Measurements from ENCODE around the gene MACROH2A1.

MACROH2A1 gene

DNA sequence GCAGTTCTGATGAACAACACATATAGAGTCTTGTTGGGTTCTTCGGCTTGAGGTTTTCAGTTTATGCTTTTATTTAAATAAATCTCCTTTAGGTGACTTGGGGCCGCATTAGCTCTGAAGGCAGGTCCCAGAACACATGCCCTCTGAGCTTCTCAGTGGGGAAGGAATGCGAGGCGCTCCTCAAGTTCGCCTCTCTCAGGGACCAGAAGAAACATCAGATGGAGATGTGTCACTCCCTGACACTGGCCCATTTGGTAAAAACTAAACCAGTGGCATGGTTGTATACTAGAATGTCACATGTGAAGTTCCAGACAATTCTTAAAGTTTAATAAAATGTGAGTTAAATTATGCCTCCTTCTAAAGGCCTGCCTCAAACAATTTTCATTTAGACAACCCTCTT, 1.9 kb downstream of the MACROH2A1 start:
- DNase-seq (ENCODE audit: low read depth) = no peak

DNA sequence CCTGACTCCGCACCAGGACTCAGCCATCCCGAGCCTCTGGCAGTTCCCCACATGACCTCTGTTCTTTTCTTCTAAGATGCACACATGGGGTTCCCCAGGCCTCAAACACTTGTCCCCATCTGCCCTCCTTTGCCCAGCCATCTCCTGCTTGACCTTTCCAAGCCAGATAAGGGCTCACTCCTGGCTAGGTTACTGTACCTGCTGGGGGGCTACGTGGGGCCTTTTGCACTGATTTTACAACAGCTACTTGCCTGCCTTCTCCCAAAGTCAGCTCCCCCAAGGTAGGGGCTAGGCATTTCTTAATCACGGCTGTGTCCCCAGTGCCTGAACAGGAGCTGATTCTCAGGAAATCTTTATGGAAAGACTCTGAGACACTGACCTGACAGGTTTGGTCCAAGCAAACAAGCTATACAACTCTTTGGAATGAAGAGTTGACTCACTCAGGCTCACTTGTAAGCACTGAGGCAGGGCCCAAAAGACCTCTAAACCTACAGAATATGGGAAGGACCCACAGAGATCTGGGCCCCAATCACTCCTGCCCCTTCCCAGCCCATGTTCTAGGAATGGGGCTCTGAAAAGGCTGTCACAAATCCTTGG, 2.5 kb downstream of the MACROH2A1 start:
- no peak for DNase-seq (ENCODE audit: low read depth)

DNA sequence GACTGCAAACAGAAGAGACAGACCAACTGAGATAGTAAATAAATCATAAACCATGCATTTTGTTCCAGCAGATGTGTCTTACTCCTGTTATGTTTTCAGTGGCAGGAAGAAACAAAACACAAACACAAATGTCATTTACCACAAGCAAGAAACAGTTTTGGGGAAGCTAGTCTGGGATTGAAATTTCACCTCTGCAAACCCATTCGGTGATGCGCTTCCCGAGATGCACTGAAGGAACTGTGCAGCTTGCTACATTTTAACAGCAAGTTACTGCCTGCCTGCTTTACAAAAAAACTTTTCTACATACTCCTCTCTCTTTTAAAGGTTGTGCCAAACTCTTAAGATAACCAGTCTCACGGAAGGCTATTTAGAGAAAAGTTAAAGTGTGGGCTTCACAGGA, 3.2 kb downstream of the MACROH2A1 start:
- DNase-seq (ENCODE audit: low read depth) = no peak

DNA sequence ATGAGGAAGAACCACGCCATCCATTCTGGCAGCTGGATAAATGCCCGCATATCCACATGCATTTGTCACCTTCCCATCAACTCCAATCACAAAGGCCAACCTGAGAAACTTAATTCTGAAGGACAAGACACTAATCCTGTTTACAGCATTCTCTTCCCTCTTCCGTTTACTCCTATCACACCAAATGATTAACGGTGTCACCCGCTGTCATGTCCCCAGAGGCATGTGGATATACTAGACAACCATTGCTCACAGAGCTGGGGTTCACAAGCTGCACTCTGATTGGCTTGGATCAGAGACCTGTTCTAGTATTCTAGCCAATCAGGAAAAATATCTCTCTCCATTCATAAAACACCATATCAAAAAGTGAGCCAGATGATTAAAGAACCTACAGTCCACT, 3.6 kb downstream of the MACROH2A1 start:
- DNase-seq (ENCODE audit: low read depth) = no peak

DNA sequence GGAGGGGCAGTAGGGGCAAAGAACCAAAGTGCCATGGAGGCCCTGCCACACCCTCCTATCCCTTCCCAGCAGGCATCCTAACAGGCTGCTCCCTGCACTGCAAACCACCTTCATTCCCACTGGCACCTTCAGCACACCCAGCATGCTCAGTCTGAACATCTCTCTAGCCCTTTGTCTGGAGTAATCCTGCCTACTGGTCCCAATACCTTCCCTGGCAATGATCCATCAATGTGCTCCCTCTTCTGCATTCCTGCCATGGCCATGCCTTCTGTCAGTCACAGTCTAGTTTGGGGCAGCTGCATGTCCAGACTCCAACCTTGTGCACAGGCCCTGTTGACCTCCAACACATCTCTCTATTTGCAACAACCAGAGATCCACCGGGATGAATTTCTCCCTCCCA, 4.9 kb downstream of the MACROH2A1 start:
- DNase-seq (ENCODE audit: low read depth) = no peak

DNA sequence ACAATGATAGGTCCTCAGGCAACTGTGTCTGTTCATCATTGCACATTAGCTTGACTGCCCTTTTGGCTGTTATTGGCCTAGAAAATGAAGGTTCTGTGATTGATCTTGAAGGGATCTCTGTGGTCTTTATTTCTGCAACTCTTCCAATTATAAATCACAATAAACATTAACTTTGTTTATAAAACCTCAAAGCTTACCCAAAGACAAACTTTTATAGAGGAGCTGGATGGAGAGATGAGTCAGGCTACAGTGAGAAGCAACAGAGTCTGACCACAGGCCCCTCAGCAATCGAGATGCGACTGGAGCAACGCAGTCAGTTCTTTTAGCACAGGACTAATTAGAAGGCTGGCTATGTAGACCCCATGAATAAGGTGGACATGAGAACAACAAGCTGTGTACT, 5.3 kb downstream of the MACROH2A1 start:
- DNase-seq (ENCODE audit: low read depth) = no peak

DNA sequence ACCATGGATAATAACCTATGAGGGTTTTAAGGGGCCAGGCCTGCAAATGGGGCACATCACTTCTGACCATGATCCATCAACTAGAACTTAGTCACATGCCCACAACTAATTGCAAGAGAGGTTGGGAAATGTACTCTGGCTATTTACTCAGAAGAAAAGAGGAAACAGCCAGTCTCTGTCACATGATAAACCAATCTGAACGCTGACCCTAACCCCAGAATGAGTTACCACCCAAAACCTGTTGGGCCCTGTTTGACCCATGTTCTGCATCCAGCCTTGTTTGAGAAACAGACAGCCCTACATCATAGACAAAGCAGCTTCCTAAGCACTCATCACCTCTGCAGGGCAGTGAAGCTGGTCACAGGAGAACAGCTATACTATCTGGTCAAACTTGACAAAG, 5.8 kb downstream of the MACROH2A1 start:
- no peak for DNase-seq (ENCODE audit: low read depth)

DNA sequence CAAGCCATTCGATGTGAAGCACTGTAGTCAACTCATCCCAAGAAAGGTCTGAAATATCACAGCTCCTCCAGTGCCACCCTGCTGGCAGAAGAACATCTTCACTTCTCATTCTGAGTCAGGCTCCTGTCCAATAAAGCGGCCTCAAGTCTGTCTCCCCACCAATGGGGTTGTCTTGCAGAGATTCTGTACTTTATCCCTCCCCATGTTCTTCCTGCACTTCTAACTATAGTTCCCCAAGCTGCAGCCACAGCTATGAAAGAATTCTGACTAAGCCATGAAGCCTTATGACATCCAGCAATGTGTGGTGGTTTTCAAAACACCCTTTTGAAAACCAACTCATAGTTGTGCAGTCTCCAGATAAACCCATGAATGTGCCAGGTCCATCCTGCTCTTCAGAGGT, 6.8 kb downstream of the MACROH2A1 start:
- no peak for DNase-seq (ENCODE audit: low read depth)

DNA sequence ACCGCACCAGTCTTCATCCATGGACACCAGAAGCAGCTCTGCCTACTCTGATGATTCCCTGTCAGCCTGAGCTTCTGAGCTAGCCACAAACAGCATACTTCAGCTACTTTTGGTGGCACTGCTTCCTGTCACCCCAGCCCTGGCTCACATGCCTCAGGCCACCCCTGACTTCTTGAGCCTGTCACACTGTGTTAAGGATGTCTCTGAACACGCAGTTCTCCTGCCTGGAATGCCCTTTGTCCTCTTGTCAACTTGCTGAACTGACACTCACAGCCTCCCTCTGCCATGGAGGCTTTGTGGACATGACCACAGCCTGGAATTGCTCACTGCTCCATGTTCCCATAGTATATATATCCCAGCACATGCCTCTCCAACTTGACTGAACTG, 7.2 kb downstream of the MACROH2A1 start:
- no peak for DNase-seq (ENCODE audit: low read depth)

DNA sequence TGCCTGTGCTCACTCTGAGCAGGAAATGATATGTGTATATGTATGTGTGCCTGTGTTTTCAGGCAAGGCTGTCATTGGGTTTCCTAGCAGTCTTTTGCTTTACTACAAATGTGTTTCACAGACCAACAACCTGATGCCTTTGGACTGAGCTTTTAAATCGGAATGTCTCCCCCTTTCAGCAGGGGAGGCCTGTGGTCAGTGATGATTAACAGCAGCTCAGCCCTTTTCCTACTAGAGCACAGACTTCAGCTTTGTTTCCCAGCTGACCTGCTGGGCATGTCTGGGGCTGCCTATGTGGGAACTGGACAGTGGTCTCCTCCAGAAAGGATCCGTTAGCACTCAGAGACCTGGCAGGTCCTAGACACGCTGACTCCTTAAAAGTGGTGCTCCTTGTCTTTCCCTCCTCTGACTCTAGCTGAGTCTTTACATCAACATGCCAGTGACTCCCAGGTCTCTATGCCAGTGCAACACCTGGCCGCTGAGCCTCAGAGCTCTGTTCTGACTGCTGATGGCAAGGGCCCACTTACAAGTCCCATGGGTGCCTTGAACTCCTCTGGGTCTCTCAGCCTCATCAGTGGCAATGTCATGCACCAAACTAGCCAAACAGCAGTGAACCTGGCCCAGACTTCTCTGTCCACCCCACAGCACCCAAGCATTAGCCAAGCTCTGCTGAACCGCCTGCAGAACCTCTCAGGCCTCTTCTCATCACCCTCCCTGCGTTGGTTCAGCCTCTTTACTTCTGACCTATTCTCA, 7.7 kb downstream of the MACROH2A1 start:
- no peak for DNase-seq (ENCODE audit: low read depth)

DNA sequence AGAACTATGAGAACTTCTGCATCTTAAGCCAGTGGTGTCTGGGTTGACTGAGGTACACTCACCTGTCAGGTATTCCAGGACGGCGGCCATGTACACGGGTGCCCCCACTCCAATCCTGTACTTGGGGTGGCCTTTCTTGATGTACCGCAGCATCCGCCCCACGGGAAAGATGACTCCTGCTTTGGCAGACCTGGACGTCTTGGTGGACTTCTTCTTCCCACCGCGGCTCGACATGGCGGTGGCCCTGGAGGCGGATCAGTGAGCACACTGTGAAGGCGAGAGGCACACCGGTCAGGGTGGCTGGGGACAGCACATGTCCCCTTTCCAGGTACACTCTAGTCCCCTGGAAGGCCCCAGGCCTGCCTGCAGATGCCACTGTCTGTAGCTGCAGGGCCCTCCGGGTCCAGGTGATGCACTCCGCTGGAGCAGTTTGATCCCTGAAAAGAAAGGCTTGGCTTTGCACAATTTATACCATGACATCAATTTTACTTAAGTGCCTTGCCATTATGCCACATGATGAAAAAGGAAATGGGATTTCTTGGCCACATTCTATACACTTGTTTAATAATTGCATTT, 10.1 kb downstream of the MACROH2A1 start:
- no peak for DNase-seq (ENCODE audit: low read depth)

DNA sequence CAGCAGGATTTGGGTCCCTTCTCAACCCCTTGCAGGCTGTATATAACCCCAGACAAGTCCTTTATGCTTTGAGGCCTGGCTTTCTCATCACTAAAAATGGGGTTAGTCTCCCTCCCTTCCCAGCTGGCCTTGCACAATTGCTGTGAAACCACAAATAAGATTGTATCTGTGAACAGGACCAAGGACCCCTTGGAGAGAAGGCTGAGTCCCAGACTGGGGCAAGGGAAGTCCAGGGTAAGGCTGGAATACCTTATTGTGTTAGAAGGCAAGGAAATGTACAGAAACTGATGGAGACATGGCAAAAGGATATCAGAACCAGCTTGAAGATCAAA, 11.4 kb downstream of the MACROH2A1 start:
- DNase-seq (ENCODE audit: low read depth) = no peak

DNA sequence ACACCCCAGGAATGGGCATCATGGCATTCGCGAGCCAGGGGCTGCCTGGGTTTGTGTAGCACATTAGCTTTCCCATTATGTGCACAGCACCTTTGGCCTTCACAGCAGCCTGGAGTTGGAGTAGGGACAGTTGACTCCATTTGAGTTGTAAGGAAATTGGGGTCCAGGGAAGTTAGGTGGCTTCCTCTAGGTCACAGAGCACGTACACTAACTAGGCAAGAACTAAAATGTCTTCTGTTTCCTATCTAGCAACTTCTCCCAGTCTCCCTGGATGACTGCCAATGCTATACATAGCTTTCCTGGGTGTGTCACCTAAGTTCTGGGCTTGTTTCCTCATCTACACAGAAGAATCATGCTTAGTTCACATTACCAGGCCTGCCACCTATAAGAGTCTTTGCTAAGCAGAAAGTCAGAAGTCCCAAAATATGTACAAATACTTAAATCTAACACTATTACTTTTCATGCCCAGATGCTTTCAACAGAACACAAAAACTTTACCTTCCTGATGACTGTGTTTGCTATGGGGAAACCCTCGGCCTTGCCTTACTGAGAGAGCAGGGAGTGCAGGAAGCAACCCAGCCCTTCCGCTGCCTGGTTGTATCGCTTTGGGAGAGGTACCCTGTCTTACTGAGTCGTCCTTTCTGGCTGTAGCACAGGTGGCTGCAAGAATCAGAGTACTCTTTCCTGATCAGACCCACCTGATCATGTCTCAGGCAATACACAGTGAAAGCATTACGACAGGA, 12.0 kb downstream of the MACROH2A1 start:
- no peak for DNase-seq (ENCODE audit: low read depth)

DNA sequence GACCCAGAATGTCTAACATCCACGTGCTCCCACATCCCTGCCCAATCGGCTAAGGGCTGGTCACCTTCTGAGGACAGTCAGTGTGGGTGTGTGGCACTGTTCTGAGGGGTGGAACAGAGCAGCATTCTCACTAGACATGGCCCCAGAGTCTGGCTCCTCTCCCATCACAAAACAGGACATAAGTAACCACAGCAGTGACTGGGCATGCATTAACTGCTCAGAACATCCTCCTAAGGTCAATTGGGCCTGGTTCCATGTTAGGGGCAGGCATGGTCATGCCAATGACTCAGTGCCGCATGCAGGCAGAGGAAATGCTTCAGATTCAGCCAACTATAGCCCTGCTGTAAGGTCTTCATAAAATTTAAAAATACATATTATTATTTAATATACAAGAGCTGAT, 12.9 kb downstream of the MACROH2A1 start:
- no peak for DNase-seq (ENCODE audit: low read depth)

DNA sequence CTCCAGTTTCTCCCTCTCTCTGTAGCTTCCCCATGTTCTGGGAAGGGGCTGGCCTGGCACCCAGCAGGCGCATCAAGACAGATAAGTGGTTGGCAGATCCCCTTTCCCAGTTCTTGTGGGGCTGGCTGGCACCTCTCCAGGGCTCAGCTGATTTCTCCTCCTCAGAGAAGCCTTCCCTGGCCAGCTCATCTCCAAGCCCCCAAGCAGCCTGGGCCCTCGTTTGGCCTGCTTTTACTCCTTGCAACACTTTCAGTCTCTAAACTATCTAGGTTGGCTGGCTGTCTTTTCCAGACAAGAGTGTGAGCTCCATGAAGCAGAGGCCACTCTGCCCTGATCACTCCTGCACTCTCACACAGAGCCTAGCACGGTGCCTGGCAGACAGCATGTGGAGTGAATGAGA, 13.5 kb downstream of the MACROH2A1 start:
- no peak for DNase-seq (ENCODE audit: low read depth)

DNA sequence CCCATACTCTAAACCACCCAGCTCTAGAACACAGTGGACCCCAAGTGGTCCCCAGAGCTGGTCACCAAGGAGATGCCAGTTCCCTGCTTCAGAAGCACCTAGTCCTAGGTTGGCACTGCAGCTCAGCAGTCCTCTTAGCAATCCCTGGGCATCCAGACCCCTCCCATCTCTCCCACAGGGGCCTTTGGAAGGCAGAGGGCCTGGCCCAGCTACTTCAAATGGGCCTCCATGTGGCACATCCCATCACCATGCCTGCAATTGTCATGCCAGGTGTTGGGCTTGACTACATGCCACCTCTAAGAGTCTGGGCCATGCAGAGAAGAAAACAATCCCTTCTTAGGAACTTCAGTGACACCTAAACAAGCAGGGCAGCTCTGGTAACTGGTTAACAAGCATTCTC, 14.1 kb downstream of the MACROH2A1 start:
- DNase-seq (ENCODE audit: low read depth) = no peak

DNA sequence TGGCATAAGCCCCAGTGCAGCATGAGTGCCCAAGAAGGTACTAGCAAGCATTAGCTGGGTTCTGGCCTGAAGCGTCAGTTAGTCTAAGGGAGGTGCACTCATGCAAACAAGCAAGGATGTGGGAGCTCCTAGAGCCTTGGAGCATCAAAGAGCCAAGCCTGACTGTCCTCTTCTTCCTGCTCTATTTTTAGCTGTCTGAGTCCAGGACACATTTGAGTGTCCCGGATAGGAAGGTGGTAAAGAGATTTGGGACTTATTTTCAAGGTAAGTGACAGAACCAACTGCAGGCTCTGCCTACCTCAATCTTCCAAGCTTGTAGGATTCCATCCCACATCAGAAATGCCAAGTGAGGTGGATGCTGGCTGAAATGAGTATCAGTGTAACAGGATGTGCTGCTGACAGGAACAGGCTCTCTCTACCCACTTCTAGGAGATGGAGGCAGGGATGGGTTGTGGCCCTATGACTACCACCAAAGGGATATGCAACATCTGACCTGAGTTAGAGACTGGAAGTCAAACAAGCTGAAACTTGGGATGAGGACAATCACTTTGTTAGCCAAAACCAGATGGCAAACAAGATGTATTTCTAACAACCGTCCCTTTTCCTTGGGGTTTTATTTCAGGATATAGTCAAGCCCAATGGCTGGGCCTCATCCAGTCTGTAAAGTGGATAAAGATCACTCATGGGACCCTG, 15.1 kb downstream of the MACROH2A1 start:
- DNase-seq (ENCODE audit: low read depth) = no peak

DNA sequence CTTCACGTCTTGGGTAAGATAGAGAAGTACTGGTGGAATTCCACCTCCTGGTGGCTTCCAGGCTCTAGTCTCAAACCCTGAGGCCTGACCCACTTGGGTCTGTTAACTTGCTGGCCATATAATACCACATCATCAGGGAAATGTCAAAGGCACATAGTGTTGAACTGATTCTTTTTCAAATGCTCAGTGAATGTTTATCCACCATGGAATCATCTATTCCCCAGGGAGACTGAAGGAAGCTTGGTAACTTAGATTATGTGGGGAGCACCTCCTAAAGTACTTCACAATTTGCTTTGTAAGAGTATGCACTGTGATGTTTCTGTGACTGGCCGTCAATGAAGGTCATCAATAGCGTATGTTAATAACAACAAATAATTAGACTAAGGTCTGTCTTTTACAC, 16.1 kb downstream of the MACROH2A1 start:
- no peak for DNase-seq (ENCODE audit: low read depth)

DNA sequence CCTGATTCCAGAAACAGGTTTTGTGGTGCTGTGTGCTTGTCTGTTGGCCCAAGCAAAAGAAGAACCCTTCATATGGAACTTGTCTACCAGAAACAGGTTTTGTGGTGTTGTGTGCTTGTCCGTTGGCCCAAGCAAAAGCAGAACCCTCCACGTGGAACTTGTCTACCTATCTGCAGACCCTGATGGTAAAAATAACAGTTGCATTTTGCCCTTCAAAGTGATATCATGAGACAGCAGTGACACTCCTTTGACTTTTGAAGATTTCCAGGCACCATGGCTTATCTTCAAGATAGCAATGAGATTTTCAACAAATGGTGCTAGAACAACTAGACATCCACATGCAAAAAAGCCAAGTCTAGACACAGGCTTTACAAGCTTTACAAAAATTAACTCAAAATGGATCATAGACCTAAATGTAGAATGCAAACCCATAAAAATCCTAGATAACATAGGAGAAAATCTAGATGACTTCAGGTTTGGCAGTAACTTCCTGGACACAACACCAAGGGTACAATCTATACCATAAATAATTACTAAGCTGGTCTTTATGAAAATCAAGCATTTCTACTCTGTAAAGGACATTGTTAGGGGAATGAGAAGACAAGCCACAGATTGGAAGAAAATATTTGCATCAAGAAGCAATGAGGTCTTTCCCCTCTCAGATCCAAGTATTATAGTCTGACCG, 16.8 kb downstream of the MACROH2A1 start:
- DNase-seq (ENCODE audit: low read depth) = no peak

DNA sequence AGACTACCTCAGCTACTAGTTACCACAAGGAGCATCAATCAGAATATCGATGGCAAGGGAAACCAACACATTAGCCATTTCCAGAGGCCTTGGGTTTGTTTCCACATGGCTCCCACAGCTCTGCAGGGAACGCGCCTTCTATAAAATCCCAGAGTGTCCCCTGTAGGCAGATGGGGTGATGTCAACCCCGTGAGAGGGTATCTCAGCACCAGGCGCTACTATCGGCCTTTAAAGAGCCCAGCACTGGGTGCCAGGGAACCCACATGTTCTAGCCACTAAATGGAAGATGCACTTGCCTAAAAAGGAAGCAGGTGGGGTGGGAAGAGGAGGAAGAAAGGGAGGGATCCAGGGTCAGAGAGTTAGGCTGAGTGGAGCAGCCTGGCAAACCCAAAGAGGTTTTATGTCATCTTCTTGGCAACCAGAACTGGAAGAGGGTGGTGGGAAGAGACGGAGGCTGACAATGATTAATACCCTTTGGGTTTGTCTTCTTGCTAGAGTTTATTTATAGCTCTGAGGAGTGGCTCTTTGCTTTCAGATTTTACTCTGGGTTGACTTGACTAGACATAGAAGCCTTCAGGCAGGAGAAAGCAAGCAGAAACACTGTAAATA, 19.9 kb downstream of the MACROH2A1 start:
- DNase-seq (ENCODE audit: low read depth) = no peak

Data from activated gamma-delta T cell treated with anti-CD3 and anti-CD28 coated beads, Interleukin-2, amount 50 U/mL, for 16 hours (primary cell).